GM21619 (cell line): ENCODE measurements around the gene FEZF2.

Source experiments
- ATAC-seq: cut with Tn5 transposase; IDR thresholded peaks from one replicate; pipeline ENCODE4 v1.9.1; 2021; ENCODE audit not compliant: unreplicated experiment

Gene FEZF2

GRCh38 chr3:62332835-62333244 is 40.5 kb downstream of the FEZF2 start:
- ATAC-seq, result no peak

DNA sequence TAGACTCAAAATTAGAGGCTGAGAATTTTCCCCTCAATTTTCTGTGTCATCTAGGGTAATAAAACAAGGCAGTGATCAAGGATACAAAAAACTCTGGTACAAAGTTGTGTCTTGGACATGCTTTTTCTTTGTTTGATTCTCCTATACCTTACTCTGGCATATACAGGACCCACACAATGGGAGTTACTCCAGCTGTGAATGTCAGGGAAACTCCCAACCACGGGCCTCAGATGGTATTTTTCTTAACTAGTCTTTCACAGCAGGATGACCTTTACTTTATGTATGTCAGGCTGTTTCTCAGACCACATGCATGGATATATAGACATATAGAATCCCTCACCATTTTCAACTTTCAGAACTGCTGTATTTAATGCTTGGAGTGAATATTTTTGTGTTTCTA is 41.3 kb downstream of the FEZF2 start:
- no peak for ATAC-seq

- ATAC-seq, result no peak
Measured at GRCh38 chr3:62329971-62330370, 43.4 kb downstream of the FEZF2 start.

- no peak for ATAC-seq
Measured at GRCh38 chr3:62325896-62326295, 47.5 kb downstream of the FEZF2 start.

DNA sequence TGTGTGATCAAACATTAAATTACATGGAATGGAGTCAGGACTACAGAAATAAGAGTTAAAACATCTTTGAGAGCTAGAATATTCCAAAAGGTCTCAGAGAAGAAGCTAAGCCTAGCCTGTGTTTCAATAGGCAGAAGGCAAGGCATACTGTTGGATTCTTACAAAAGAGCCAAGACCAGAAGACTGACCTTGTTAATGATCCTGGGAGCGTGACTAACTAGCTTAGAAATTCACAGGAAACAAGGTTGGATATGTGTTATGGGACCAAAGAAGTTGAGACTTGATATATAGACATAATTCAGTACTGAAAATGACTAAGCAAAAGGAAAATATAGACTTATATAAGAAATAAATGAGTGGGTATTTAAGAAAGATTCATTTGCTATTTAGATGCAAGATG is 50.1 kb downstream of the FEZF2 start:
- ATAC-seq, result no peak
